ENCODE measurements around the gene C11orf54. TPM values are rescaled to one million over a fixed set of nuclear protein-coding genes. Genes with fewer than 3 reads are reported as not detected.

The C11orf54 gene
- total RNA-seq, 1 donor from 2014 or later, result 23.5 TPM

DNA sequence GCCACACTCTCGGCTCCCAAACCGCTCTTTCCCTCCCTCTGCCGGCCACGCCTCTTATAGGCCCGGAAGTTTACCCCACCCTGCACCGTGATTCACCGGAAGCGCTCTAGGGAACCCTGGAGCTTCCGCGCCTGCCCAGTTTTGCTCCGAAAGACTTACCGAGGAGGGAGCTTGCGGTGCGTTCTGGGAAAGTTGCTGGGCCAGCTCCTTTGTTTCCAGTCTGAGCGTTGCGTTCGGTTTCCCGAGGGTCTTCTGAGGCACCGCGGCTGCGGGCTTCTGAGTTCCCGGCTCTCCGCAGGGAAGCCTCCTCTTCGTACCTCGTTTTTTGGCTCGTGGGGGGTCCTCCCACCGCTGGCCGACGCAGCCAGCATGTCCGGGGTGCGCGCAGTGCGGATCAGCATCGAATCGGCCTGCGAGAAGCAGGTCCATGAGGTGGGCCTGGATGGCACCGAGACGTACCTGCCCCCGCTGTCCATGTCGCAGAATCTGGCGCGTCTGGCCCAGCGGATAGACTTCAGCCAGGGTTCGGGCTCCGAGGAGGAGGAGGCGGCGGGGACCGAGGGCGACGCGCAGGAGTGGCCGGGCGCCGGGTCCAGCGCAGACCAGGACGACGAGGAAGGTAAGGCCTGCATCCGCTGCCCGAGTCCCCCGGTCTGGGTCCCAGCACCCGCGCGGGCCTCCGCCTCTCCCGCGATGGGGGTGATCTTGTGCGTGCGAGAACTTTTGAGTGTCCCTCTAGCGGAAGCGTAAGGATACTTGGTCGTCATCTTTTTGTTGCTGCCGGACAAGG lies 42.9 kb downstream of the C11orf54 start, which contains the start of gene MED17:
Gene MED17, plus strand, starts transcription at position 138 of the 790 bp plus-strand sequence. Its CDS starts 232 bp downstream, at position 370.
- peaks cover 40% of the 10 kb centered on the region for H3K4me1 Mint-ChIP-seq (ENCODE audit: unreplicated experiment)
- DNase-seq (ENCODE audit: extremely low spot score, unreplicated experiment), result peak; percentile 95
- peaks cover 7% of the 10 kb centered on the region for H3K36me3 Mint-ChIP-seq (ENCODE audit: unreplicated experiment)
- H3K27me3 Mint-ChIP-seq (ENCODE audit: unreplicated experiment), result no peaks in the 10 kb centered on the region
- peak within 1 kb of the TSS; percentile 96 for H3K27ac Mint-ChIP-seq (ENCODE audit: unreplicated experiment)
- TF ChIP-seq, protein P1, sequence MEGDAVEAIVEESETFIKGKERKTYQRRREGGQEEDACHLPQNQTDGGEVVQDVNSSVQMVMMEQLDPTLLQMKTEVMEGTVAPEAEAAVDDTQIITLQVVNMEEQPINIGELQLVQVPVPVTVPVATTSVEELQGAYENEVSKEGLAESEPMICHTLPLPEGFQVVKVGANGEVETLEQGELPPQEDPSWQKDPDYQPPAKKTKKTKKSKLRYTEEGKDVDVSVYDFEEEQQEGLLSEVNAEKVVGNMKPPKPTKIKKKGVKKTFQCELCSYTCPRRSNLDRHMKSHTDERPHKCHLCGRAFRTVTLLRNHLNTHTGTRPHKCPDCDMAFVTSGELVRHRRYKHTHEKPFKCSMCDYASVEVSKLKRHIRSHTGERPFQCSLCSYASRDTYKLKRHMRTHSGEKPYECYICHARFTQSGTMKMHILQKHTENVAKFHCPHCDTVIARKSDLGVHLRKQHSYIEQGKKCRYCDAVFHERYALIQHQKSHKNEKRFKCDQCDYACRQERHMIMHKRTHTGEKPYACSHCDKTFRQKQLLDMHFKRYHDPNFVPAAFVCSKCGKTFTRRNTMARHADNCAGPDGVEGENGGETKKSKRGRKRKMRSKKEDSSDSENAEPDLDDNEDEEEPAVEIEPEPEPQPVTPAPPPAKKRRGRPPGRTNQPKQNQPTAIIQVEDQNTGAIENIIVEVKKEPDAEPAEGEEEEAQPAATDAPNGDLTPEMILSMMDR (IDR thresholded peaks at IDR 0.05), result peak; percentile 49
- H3K4me3 Mint-ChIP-seq (ENCODE audit: unreplicated experiment), result peak within 1 kb of the TSS; percentile 100
- no peaks in the 10 kb centered on the region for H3K9me3 Mint-ChIP-seq (ENCODE audit: unreplicated experiment)

GRCh38 chr11:93784935-93785360 lies 43.5 kb downstream of the C11orf54 start:
- H3K4me3 Mint-ChIP-seq (ENCODE audit: unreplicated experiment), result peak overlapping the region; percentile 100
- no peaks in the 10 kb centered on the region for H3K27me3 Mint-ChIP-seq (ENCODE audit: unreplicated experiment)
- peaks cover 40% of the 10 kb centered on the region for H3K4me1 Mint-ChIP-seq (ENCODE audit: unreplicated experiment)
- TF ChIP-seq, protein P1 (IDR thresholded peaks at IDR 0.05), result no peak
- no peak for DNase-seq (ENCODE audit: extremely low spot score, unreplicated experiment)
- H3K36me3 Mint-ChIP-seq (ENCODE audit: unreplicated experiment), result peaks cover 8% of the 10 kb centered on the region
- peak overlapping the region; percentile 96 for H3K27ac Mint-ChIP-seq (ENCODE audit: unreplicated experiment)
- H3K9me3 Mint-ChIP-seq (ENCODE audit: unreplicated experiment), result no peaks in the 10 kb centered on the region

DNA sequence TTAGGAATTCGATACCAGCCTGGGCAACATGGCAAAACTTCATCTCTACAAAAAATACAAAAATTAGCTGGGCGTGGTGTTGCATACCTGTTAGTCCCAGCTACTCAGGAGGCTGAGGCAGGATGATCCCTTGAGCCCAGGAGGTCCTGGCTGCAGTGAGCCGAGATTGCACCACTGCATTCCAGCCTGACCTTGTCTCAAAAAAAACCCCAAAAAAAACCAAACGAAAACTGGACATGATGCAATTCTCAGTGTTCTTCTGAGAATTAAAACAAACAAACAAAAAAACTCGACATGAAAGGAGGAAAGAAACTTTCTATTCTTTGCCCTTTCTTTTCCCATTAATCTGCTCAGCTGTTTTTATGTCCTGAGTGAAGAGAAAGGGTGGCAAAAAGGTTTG lies 50.0 kb downstream of the C11orf54 start:
- no peak for DNase-seq (ENCODE audit: extremely low spot score, unreplicated experiment)
- H3K9me3 Mint-ChIP-seq (ENCODE audit: unreplicated experiment), result no peaks in the 10 kb centered on the region
- H3K4me1 Mint-ChIP-seq (ENCODE audit: unreplicated experiment), result peaks cover 14% of the 10 kb centered on the region
- TF ChIP-seq, protein P1 (IDR thresholded peaks at IDR 0.05), result no peak
- no peaks in the 10 kb centered on the region for H3K27me3 Mint-ChIP-seq (ENCODE audit: unreplicated experiment)
- H3K36me3 Mint-ChIP-seq (ENCODE audit: unreplicated experiment), result peaks cover 54% of the 10 kb centered on the region
- no peak overlapping the region for H3K27ac Mint-ChIP-seq (ENCODE audit: unreplicated experiment)
- no peak overlapping the region for H3K4me3 Mint-ChIP-seq (ENCODE audit: unreplicated experiment)

GRCh38 chr11:93796441-93797231 lies 55.2 kb downstream of the C11orf54 start:
- no peak overlapping the region for H3K27ac Mint-ChIP-seq (ENCODE audit: unreplicated experiment)
- no peaks in the 10 kb centered on the region for H3K9me3 Mint-ChIP-seq (ENCODE audit: unreplicated experiment)
- H3K4me1 Mint-ChIP-seq (ENCODE audit: unreplicated experiment), result no peaks in the 10 kb centered on the region
- peaks cover 67% of the 10 kb centered on the region for H3K36me3 Mint-ChIP-seq (ENCODE audit: unreplicated experiment)
- no peak for DNase-seq (ENCODE audit: extremely low spot score, unreplicated experiment)
- no peak overlapping the region for H3K4me3 Mint-ChIP-seq (ENCODE audit: unreplicated experiment)
- H3K27me3 Mint-ChIP-seq (ENCODE audit: unreplicated experiment), result no peaks in the 10 kb centered on the region
- TF ChIP-seq, protein P1 (IDR thresholded peaks at IDR 0.05), result no peak

- Mint-ChIP-seq H3K36me3 (ENCODE audit: unreplicated experiment) (peaks cover 59% of the 10 kb centered on the region), H3K4me3 (ENCODE audit: unreplicated experiment) (no peak overlapping the region), H3K27ac (ENCODE audit: unreplicated experiment) (no peak overlapping the region), H3K9me3 (ENCODE audit: unreplicated experiment) (no peaks in the 10 kb centered on the region), H3K27me3 (ENCODE audit: unreplicated experiment) (no peaks in the 10 kb centered on the region), H3K4me1 (ENCODE audit: unreplicated experiment) (no peaks in the 10 kb centered on the region)
- no peak for DNase-seq (ENCODE audit: extremely low spot score, unreplicated experiment)
- TF ChIP-seq, protein P1 (IDR thresholded peaks at IDR 0.05), result no peak
Measured at GRCh38 chr11:93801366-93801765, 59.9 kb downstream of the C11orf54 start.
